ENCODE measurements around the gene HOXD10. TPM values are rescaled to one million over a fixed set of nuclear protein-coding genes. Genes with fewer than 3 reads are reported as not detected.
A peak's percentile ranks its signal among the peaks of the same experiment; 100 is the strongest.

The HOXD10 gene
- total and polyA plus RNA-seq, 9 donors = 0.38 to 8.1 (median 1.1) TPM

GRCh38 chr2:176142281-176142680, 25.7 kb downstream of the HOXD10 start:
- no peak overlapping the region for H3K27ac ChIP-seq
- peak in 1 of 5 donors; percentile 3 for DNase-seq
- TF ChIP-seq EP300 (IDR thresholded peaks at IDR 0.05) (no peak), POLR2A (IDR thresholded peaks at IDR 0.05) (no peak), CTCF (IDR thresholded peaks at IDR 0.05) (no peak)
- no peaks in the 10 kb centered on the region for H3K9me3 ChIP-seq
- intact Hi-C loops (cut with DNase I) = loop anchor here in 3 of 4 donors (5.0 to 10.0 kb wide), 4 partner anchors 123 to 495 kb away; partner anchors contain the start of gene MTX2 (in 1 of the 3)
- WGBS, 3 donors = 85 to 89% (median 88%) methylated on average over 2 of the region's 2 CpGs
- no peak overlapping the region for H3K4me3 ChIP-seq
- H3K27me3 ChIP-seq = no peaks in the 10 kb centered on the region
- H3K4me1 ChIP-seq (ENCODE audit: insufficient read depth) = peaks cover 9% of the 10 kb centered on the region
- H3K36me3 ChIP-seq = no peaks in the 10 kb centered on the region

- no peaks in the 10 kb centered on the region for H3K27me3 ChIP-seq
- H3K9me3 ChIP-seq = no peaks in the 10 kb centered on the region
- H3K27ac ChIP-seq = no peak overlapping the region
- WGBS, 3 donors = 77 to 81% (median 78%) methylated on average over 4 of the region's 4 CpGs
- no peak for DNase-seq
- TF ChIP-seq CTCF (IDR thresholded peaks at IDR 0.05) (no peak), POLR2A (IDR thresholded peaks at IDR 0.05) (no peak), EP300 (IDR thresholded peaks at IDR 0.05) (no peak)
- H3K36me3 ChIP-seq = no peaks in the 10 kb centered on the region
- intact Hi-C loops (cut with DNase I) = loop anchor here in 1 of 4 donors (10.0 kb wide), 1 partner anchor 119 kb away; the partner anchor contains the start of gene MTX2
- peaks cover 15% of the 10 kb centered on the region for H3K4me1 ChIP-seq (ENCODE audit: insufficient read depth)
- H3K4me3 ChIP-seq = no peak overlapping the region
These were observed 28.7 kb downstream of the HOXD10 start for GRCh38 chr2:176145085-176145969.

DNA sequence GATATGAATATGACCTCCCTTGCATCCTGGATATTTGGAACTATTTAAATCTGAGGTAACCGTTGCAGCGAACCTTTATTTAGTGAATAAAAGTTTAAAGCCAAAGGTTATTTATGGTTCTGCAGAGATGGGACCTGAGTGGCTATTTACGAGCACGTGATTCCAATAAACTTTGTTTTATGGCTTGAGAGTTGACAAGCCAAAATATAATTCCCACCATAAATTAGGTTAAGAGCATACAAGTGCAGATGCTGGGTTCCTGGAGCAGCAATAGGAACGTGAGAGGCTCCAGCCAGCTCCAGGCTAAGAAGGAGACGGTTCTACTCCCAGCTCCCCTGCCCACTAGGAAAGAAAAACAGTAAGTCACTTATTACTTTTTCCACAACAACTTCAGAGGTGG, 29.5 kb downstream of the HOXD10 start:
- TF ChIP-seq EP300 (IDR thresholded peaks at IDR 0.05) (no peak), CTCF (IDR thresholded peaks at IDR 0.05) (no peak), POLR2A (IDR thresholded peaks at IDR 0.05) (no peak)
- H3K9me3 ChIP-seq = no peaks in the 10 kb centered on the region
- peaks cover 12% of the 10 kb centered on the region for H3K4me1 ChIP-seq (ENCODE audit: insufficient read depth)
- intact Hi-C loops (cut with DNase I) = loop anchor here in 1 of 4 donors (10.0 kb wide), 1 partner anchor 119 kb away; the partner anchor contains the start of gene MTX2
- no peaks in the 10 kb centered on the region for H3K27me3 ChIP-seq
- H3K4me3 ChIP-seq = no peak overlapping the region
- no peak for DNase-seq
- no peak overlapping the region for H3K27ac ChIP-seq
- H3K36me3 ChIP-seq = no peaks in the 10 kb centered on the region
- 63 to 81% (median 75%) methylated on average over 6 of the region's 6 CpGs for WGBS, 3 donors

DNA sequence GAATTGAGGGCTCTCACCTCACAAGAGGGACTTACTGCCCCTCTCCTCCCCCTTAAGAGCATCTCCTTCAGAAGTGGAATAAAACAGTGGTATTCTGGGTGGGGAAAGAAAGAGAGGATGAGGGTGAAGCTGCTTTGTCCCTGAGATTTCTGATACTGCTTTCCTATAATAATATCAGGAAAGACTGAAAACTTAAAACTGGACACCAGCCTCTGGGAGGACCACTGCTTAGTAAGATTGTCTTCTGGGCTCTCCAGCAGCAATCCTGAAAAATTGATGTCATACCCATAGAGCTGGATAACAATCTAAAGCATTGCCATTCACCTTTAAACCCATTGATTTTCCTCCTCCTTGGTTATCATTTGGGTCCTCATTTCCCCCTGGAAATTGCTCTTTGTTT, 30.1 kb downstream of the HOXD10 start:
- no peak for TF ChIP-seq CTCF (IDR thresholded peaks at IDR 0.05)
- no peak for TF ChIP-seq POLR2A (IDR thresholded peaks at IDR 0.05)
- no peak for TF ChIP-seq EP300 (IDR thresholded peaks at IDR 0.05)
- Histone ChIP-seq H3K4me1 (ENCODE audit: insufficient read depth) (peaks cover 10% of the 10 kb centered on the region), H3K36me3 (no peaks in the 10 kb centered on the region), H3K4me3 (no peak overlapping the region), H3K9me3 (no peaks in the 10 kb centered on the region), H3K27ac (no peak overlapping the region), H3K27me3 (no peaks in the 10 kb centered on the region)
- intact Hi-C loops (cut with DNase I) = loop anchor here in 1 of 4 donors (10.0 kb wide), 1 partner anchor 118 kb away; the partner anchor contains the start of gene MTX2
- DNase-seq = no peak

All from ovary (tissue), 9 donors.